IMR-90 (cell line): Measurements from ENCODE around the gene CCND1. TPM values are rescaled to one million over a fixed set of nuclear protein-coding genes. Genes with fewer than 3 reads are reported as not detected.
A peak's percentile ranks its signal among the peaks of the same experiment; 100 is the strongest.

Experiments
- ATAC-seq: fragments of 200-7000 bp; cut with Tn5 transposase; 2 replicates; pipeline ENCODE4 v1.9.1; 2020; ENCODE audit warnings: low read depth, mild to moderate bottlenecking, moderate library complexity
- BruUV-seq: library from RNA; stranded (reverse); fragments of 400-500 nt; replicated peaks from 2 replicates; lab custom pipeline; 2021; lab: Mats Ljungman, UMichigan
- CTCF ChIA-PET: fragments of 300-600 bp; formaldehyde crosslinking; extraction: SDS; loops from one replicate; lab custom pipeline; 2021; ENCODE audit warnings: antibody characterized with exemption; lab: Yijun Ruan, JAX
- POLR2A ChIA-PET: fragments of 300-600 bp; sonication (Branson Sonifier 250); formaldehyde crosslinking; loops from one replicate; lab custom pipeline; 2022; ENCODE audit warnings: antibody characterized with exemption; ENCODE audit not compliant: unreplicated experiment; lab: Charles Lee
- DNase-seq: peaks from one replicate; pipeline ENCODE4 v3.0.0; 2013
- H2AFZ ChIP-seq: replicated peaks from 2 replicates; pipeline ENCODE3; 2013; ENCODE audit warnings: low read length, mild to moderate bottlenecking; ENCODE audit not compliant: poor library complexity
- H2AK5ac ChIP-seq: 2 replicates; pipeline ENCODE4 v1.6.1; 2013; ENCODE audit warnings: low read depth, low read length, inconsistent platforms
- H2AK9ac ChIP-seq: replicated peaks from 2 replicates; pipeline ENCODE3; 2013; ENCODE audit warnings: mild to moderate bottlenecking, low read depth, low read length, moderate library complexity; ENCODE audit not compliant: poor library complexity
- H2BK120ac ChIP-seq: 2 replicates; pipeline ENCODE4 v1.6.1; 2013; ENCODE audit warnings: low read depth, low read length, inconsistent platforms
- H2BK15ac ChIP-seq: 3 replicates; pipeline ENCODE4 v1.6.1; 2013; ENCODE audit warnings: low read depth, low read length, inconsistent platforms
- H2BK20ac ChIP-seq: 2 replicates; pipeline ENCODE4 v1.6.1; 2013; ENCODE audit warnings: low read depth, mild to moderate bottlenecking, inconsistent platforms, low read length, moderate library complexity
- H2BK5ac ChIP-seq: 2 replicates; pipeline ENCODE4 v1.6.1; 2013; ENCODE audit warnings: mild to moderate bottlenecking, low read depth, low read length, inconsistent platforms; ENCODE audit not compliant: poor library complexity, severe bottlenecking
- H3K14ac ChIP-seq: replicated peaks from 2 replicates; pipeline ENCODE4 v1.6.1; 2013; ENCODE audit warnings: low read depth, low read length, inconsistent platforms
- H3K18ac ChIP-seq: 2 replicates; pipeline ENCODE4 v1.6.1; 2013; ENCODE audit warnings: low read depth, low read length, control low read depth
- H3K23ac ChIP-seq: 2 replicates; pipeline ENCODE4 v1.6.1; 2013; ENCODE audit warnings: low read depth, low read length, inconsistent platforms
- H3K27ac ChIP-seq: 2 replicates; pipeline ENCODE4 v1.5.1; 2013; ENCODE audit warnings: mild to moderate bottlenecking, control low read depth, low read length; ENCODE audit not compliant: insufficient read depth
- H3K27me3 ChIP-seq: 2 replicates; pipeline ENCODE4 v1.6.1; 2013; ENCODE audit warnings: low read length; ENCODE audit not compliant: control insufficient read depth, insufficient read depth
- H3K36me3 ChIP-seq: 2 replicates; pipeline ENCODE4 v1.6.1; 2013; ENCODE audit warnings: low read length, mixed read lengths; ENCODE audit not compliant: control insufficient read depth, insufficient read depth
- H3K4ac ChIP-seq: 2 replicates; pipeline ENCODE4 v1.6.1; 2013; ENCODE audit warnings: low read depth, low read length, inconsistent platforms
- H3K4me1 ChIP-seq: 2 replicates; pipeline ENCODE4 v1.6.1; 2013; ENCODE audit warnings: low read length, mixed read lengths; ENCODE audit not compliant: control insufficient read depth, insufficient read depth
- H3K4me2 ChIP-seq: 2 replicates; pipeline ENCODE4 v1.6.1; 2013; ENCODE audit warnings: low read depth, mild to moderate bottlenecking, control low read depth, low read length, moderate library complexity
- H3K4me3 ChIP-seq: 2 replicates; pipeline ENCODE4 v1.5.1; 2013; ENCODE audit warnings: low read depth, mild to moderate bottlenecking, control low read depth, low read length, moderate library complexity; ENCODE audit not compliant: insufficient read depth
- H3K56ac ChIP-seq: 2 replicates; pipeline ENCODE4 v1.6.1; 2013; ENCODE audit warnings: low read length, inconsistent platforms; ENCODE audit not compliant: insufficient read depth; ENCODE audit errors: extremely low read depth
- H3K79me1 ChIP-seq, 2 experiments: 2 replicates each; pipeline ENCODE4 v1.6.1; 2013; ENCODE audit warnings: low read length in 2 of 2, inconsistent platforms in 1 of 2, low read depth in 1 of 2
- H3K9ac ChIP-seq: 2 replicates; pipeline ENCODE4 v1.6.1; 2013; ENCODE audit warnings: low read depth, low read length, control low read depth
- H3K9me1 ChIP-seq: 2 replicates; pipeline ENCODE4 v1.6.1; 2013; ENCODE audit warnings: low read length, inconsistent platforms; ENCODE audit not compliant: insufficient read depth
- H3K9me3 ChIP-seq: 2 replicates; pipeline ENCODE4 v1.6.1; 2013; ENCODE audit warnings: low read length; ENCODE audit not compliant: control insufficient read depth, insufficient read depth
- H4K20me1 ChIP-seq: 2 replicates; pipeline ENCODE4 v1.6.1; 2013; ENCODE audit warnings: low read length, inconsistent platforms; ENCODE audit not compliant: insufficient read depth
- H4K5ac ChIP-seq: 2 replicates; pipeline ENCODE4 v1.6.1; 2013; ENCODE audit warnings: mild to moderate bottlenecking, low read depth, low read length, control low read depth
- H4K8ac ChIP-seq, 2 experiments: 2 replicates each; pipeline ENCODE4 v1.6.1; 2013; ENCODE audit warnings: low read depth in 2 of 2, low read length in 2 of 2, control low read depth in 1 of 2, inconsistent platforms in 1 of 2
- H4K91ac ChIP-seq: 2 replicates; pipeline ENCODE4 v1.6.1; 2013; ENCODE audit warnings: low read depth, low read length, inconsistent platforms; ENCODE audit not compliant: insufficient read depth
- CHD1 ChIP-seq: IDR thresholded peaks from 2 replicates; pipeline ENCODE4 v1.6.1; 2012; ENCODE audit warnings: low read depth, low read length, improper control_type of control experiment
- FOS ChIP-seq: fragments of 150-350 bp; IDR thresholded peaks from 2 replicates; pipeline ENCODE4 v1.6.1; 2016; ENCODE audit warnings: low read depth, low read length
- MAFK ChIP-seq: IDR thresholded peaks from 2 replicates; pipeline ENCODE4 v1.6.1; 2012; ENCODE audit warnings: low read depth, low read length, improper control_type of control experiment
- MXI1 ChIP-seq: IDR thresholded peaks from 2 replicates; pipeline ENCODE4 v1.6.1; 2012; ENCODE audit warnings: low read depth, mild to moderate bottlenecking, low read length, moderate library complexity, borderline replicate concordance
- NFE2L2 ChIP-seq: fragments of 150-350 bp; IDR thresholded peaks from 2 replicates; pipeline ENCODE4 v1.6.1; 2016; ENCODE audit warnings: low read depth, mild to moderate bottlenecking, low read length
- RAD21 ChIP-seq: IDR thresholded peaks from 2 replicates; pipeline ENCODE4 v1.6.1; 2012; ENCODE audit warnings: low read length, improper control_type of control experiment
- RCOR1 ChIP-seq: IDR thresholded peaks from 2 replicates; pipeline ENCODE4 v1.6.1; 2012; ENCODE audit warnings: mild to moderate bottlenecking, low read length, improper control_type of control experiment; ENCODE audit not compliant: insufficient replicate concordance
- SMC3 ChIP-seq: fragments of 150-350 bp; IDR thresholded peaks from 2 replicates; pipeline ENCODE4 v1.6.1; 2016; ENCODE audit warnings: low read depth, mild to moderate bottlenecking, antibody characterized with exemption, low read length, moderate library complexity
- WGBS, 2 experiments: methylation state at CpG; one replicate each; pipeline versions ENCODE4 v1.1.5 to v1.1.7; 2013; ENCODE audit warnings: missing lambda C conversion rate in 2 of 2; ENCODE audit not compliant: insufficient read length in 1 of 2; ENCODE audit errors: extremely low coverage in 2 of 2; 5-methylcytosine and 5-hydroxymethylcytosine counted together
- dilution Hi-C: fragments of 300-500 bp; cut with HindIII; formaldehyde crosslinking; loops from one replicate; pipeline ENCODE4 v1.14.3; 2018; ENCODE audit warnings: low sequenced_read_pairs; ENCODE audit not compliant: unreplicated experiment
- in situ Hi-C: fragments of 300-500 bp; cut with MboI; formaldehyde crosslinking; loops from 3 replicates; pipeline ENCODE4 v1.14.3; 2019; ENCODE audit warnings: low sequenced_read_pairs, inconsistent platforms, mixed read lengths
- intact Hi-C: fragments of 100-400 bp; cut with micrococcal nuclease; formaldehyde crosslinking; loops from 2 replicates; pipeline ENCODE4 v1.10.0; 2022
- polyA plus RNA-seq, 3 experiments: library from polyadenylated mRNA; depleted of rRNA; stranded (reverse); fragments of >200 nt; gene quantifications; 2 replicates each; pipeline ENCODE4 v1.2.3, GENCODE V29; 2012; ENCODE audit warnings: low replicate concordance in 1 of 3
- total RNA-seq: library from RNA; depleted of rRNA; stranded (reverse); fragments of >200 nt; gene quantifications from 2 replicates; pipeline ENCODE4 v1.2.3, GENCODE V29; 2012
- TF ChIP-seq, protein P1 (sequence below): conservative IDR thresholded peaks from 2 replicates; pipeline ENCODE4 v1.5.1; 2012; ENCODE audit warnings: mild to moderate bottlenecking, low read depth, low read length, improper control_type of control experiment

Gene CCND1
- total and polyA plus RNA-seq, 2 of the 4 experiments (the other 2 are of a cell fraction): 481 to 748 TPM

DNA sequence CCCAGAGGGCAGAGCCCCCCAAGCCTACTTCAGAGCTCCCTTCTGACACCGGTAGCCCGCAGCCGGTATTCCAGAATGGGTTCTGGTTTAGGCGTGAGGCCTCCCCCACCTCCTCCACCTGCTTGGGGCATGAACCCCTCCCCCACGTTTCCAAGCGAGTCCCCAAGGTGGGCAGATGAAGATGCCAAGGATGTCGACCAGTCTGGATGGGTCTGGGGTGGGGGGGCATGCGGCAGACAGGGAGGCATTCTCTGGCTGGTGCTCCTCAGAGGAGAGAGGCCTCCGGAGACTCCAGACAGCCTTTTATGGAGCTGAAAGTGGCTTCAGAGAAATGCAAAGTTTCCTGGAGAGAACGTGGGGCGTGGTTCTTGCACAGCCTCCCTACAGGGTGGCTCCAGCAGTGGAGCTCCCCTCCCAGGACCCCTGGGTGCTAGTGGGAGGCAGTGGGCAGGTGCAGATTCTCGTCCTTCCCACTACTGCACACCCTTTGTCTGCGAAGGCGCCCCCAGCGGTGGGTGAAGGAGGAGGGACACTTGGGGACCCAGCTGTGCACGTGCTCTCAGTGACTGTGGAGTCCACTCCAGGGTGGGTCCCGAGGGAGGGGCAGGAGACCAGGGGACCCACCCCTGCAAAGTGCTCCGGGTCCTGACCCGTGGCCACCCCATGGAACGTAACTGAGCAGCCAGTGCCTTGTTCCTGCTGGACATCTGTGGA, 4.2 kb downstream of the CCND1 start:
- BruUV-seq: no TSS peak
- H3K27me3 ChIP-seq: no peaks in the 10 kb centered on the region
- dilution Hi-C loops: no loop called here
- H2BK120ac ChIP-seq: no peak overlapping the region
- no peak overlapping the region for H3K4me3 ChIP-seq
- no peak overlapping the region for H4K91ac ChIP-seq
- H2AK9ac ChIP-seq: peak overlapping the region; percentile 98
- no peak overlapping the region for H2BK20ac ChIP-seq
- peak overlapping the region; percentile 59 for H3K4ac ChIP-seq
- H4K8ac ChIP-seq: peak overlapping the region in 1 of 2 experiments; percentile 70; a peak in 1 of 4 replicates
- intact Hi-C loops: loop anchor here (1.0 to 10.0 kb wide), 3 partner anchors 25 to 740 kb away; partner anchors contain the start of genes IGHMBP2 and MRPL21
- H3K14ac ChIP-seq: peak overlapping the region; percentile 88
- no peaks in the 10 kb centered on the region for H3K9me3 ChIP-seq
- no peak for DNase-seq
- H3K27ac ChIP-seq: peak overlapping the region; percentile 28; the same call in 1 of the 2 replicates
- peak overlapping the region; percentile 71; the same call in 1 of the 2 replicates for H3K23ac ChIP-seq
- TF ChIP-seq MXI1 (no peak), MAFK (no peak), SMC3 (no peak), CHD1 (no peak), NFE2L2 (no peak), FOS (no peak), RCOR1 (no peak), RAD21 (no peak)
- TF ChIP-seq, protein P1, sequence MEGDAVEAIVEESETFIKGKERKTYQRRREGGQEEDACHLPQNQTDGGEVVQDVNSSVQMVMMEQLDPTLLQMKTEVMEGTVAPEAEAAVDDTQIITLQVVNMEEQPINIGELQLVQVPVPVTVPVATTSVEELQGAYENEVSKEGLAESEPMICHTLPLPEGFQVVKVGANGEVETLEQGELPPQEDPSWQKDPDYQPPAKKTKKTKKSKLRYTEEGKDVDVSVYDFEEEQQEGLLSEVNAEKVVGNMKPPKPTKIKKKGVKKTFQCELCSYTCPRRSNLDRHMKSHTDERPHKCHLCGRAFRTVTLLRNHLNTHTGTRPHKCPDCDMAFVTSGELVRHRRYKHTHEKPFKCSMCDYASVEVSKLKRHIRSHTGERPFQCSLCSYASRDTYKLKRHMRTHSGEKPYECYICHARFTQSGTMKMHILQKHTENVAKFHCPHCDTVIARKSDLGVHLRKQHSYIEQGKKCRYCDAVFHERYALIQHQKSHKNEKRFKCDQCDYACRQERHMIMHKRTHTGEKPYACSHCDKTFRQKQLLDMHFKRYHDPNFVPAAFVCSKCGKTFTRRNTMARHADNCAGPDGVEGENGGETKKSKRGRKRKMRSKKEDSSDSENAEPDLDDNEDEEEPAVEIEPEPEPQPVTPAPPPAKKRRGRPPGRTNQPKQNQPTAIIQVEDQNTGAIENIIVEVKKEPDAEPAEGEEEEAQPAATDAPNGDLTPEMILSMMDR: no peak
- no peak overlapping the region for H4K5ac ChIP-seq
- peak overlapping the region; percentile 10 for H3K9ac ChIP-seq
- H3K56ac ChIP-seq: no peak overlapping the region
- no peaks in the 10 kb centered on the region; the same call in 1 of the 2 replicates for H3K9me1 ChIP-seq
- ChIA-PET POLR2A (interaction anchor here (0.6 to 2.6 kb wide), 2 partner anchors 295 to 347 kb away, joined by 4 to 11 read pairs; no protein-coding TSS in a partner anchor), CTCF (interaction anchor here (1.1 to 1.9 kb wide), 5 partner anchors 11 to 543 kb away, joined by 4 to 7 read pairs (median 5); no protein-coding TSS in a partner anchor)
- H2AK5ac ChIP-seq: peak overlapping the region; percentile 66; the same call in 1 of the 2 replicates
- peaks cover 16 to 67% of the 10 kb centered on the region in 2 experiments for H3K79me1 ChIP-seq
- no peak overlapping the region for H3K18ac ChIP-seq
- H3K4me1 ChIP-seq: peaks cover 21% of the 10 kb centered on the region
- peak overlapping the region; percentile 83 for H2BK5ac ChIP-seq
- H2AFZ ChIP-seq: peak overlapping the region; percentile 82
- H3K36me3 ChIP-seq: peaks cover 65% of the 10 kb centered on the region
- in situ Hi-C loops: loop anchor here (5.0 kb wide), 1 partner anchor 343 kb away; no protein-coding TSS in a partner anchor
- H2BK15ac ChIP-seq: no peak overlapping the region
- H4K20me1 ChIP-seq: peaks cover 80% of the 10 kb centered on the region
- WGBS, 2 experiments: 72% methylated on average over 7 of the region's 20 CpGs; no CpG with 5 or more reads in 1 of the 2 experiments
- ATAC-seq: no peak
- H3K4me2 ChIP-seq: peak overlapping the region; percentile 40
